Stomach (tissue), 9 donors: ENCODE measurements around the gene POU1F1. TPM values are rescaled to one million over a fixed set of nuclear protein-coding genes. Genes with fewer than 3 reads are reported as not detected.

Experiments used
- DNase-seq, 2 donors: peaks; one replicate each; pipeline versions ENCODE4 v3.0.0 to v3.0.0-alpha.2; 2013 to 2019
- H3K27ac ChIP-seq, 5 donors: fragments of 200-600 bp in 4 of 5; sonication (generic) in 4 of 5; one replicate each; pipeline ENCODE4 v1.5.1; 2013 to 2019; ENCODE audit warnings: mild to moderate bottlenecking in 1 of 5, moderate library complexity in 1 of 5
- H3K27me3 ChIP-seq, 3 donors: fragments of 200-600 bp; sonication (generic); one replicate each; pipeline ENCODE4 v1.5.1; 2017 to 2019; ENCODE audit warnings: mixed run types in 1 of 3
- H3K36me3 ChIP-seq, 4 donors: fragments of 200-600 bp; sonication (generic); 1 replicate in 3 of 4; 2 replicates in 1 of 4; pipeline ENCODE4 v1.5.1; 2016 to 2019
- H3K4me1 ChIP-seq, 4 donors: fragments of 200-600 bp; sonication (generic); one replicate each; pipeline ENCODE4 v1.5.1; 2016 to 2019
- H3K4me3 ChIP-seq, 4 donors: fragments of 200-600 bp; sonication (generic) in 3 of 4; one replicate each; pipeline ENCODE4 v1.5.1; 2016 to 2019; ENCODE audit warnings: mild to moderate bottlenecking in 1 of 4
- H3K9me3 ChIP-seq, 4 donors: fragments of 200-600 bp; sonication (generic); one replicate each; pipeline ENCODE4 v1.5.1; 2016 to 2019
- EP300 ChIP-seq: sonication (generic); formaldehyde crosslinking; IDR thresholded peaks from one replicate; pipeline ENCODE4 v1.6.1; 2017; ENCODE audit warnings: antibody characterized with exemption
- POLR2A ChIP-seq, 4 donors: fragments of 450-650 bp; IDR thresholded peaks; one replicate each; pipeline ENCODE4 v1.6.1; 2016; ENCODE audit warnings: antibody characterized with exemption in 4 of 4, control low read depth in 2 of 4, mild to moderate bottlenecking in 1 of 4, moderate library complexity in 1 of 4
- POLR2AphosphoS5 ChIP-seq, 3 donors: sonication (generic); formaldehyde crosslinking; IDR thresholded peaks; one replicate each; pipeline ENCODE4 v1.6.1; 2016; ENCODE audit warnings: antibody characterized with exemption in 3 of 3
- WGBS, 5 donors: extraction: QIAGEN DNeasy Blood & Tissue Kit in 3 of 5; methylation state at CpG; one replicate each; pipeline versions ENCODE4 v1.1.5 to v1.1.7; 2013 to 2018; 5-methylcytosine and 5-hydroxymethylcytosine counted together
- intact Hi-C: fragments of 100-400 bp; cut with DNase I; formaldehyde crosslinking; loops from one replicate; pipeline ENCODE4 v1.15.1; 2023; ENCODE audit warnings: low total_unique reads
- polyA plus RNA-seq, 3 donors: library from polyadenylated mRNA; stranded (reverse); fragments of 200-250 nt; gene quantifications; one replicate each; pipeline ENCODE4 v1.2.3, GENCODE V29; 2013
- total RNA-seq, 5 donors: library from RNA; depleted of rRNA; stranded (reverse); fragments of >200 nt; gene quantifications; one replicate each; pipeline versions ENCODE4 v1.1.0 to v1.2.3, GENCODE V29; 2014 to 2016
- TF ChIP-seq, protein P1 (sequence below), 7 experiments: fragments of 450-650 bp in 4 of 7; fragments of 200-600 bp in 3 of 7; sonication (generic) in 3 of 7; IDR thresholded peaks; one replicate each; pipeline ENCODE4 v1.5.1; 2016 to 2019; ENCODE audit warnings: antibody characterized with exemption in 7 of 7, control low read depth in 2 of 7, mild to moderate bottlenecking in 1 of 7
- donor health status: healthy with polysubstance abuse.
- donor health status: Bipolar disorder and iron deficiency.
- donor health status: healthy.

The POU1F1 gene
- total and polyA plus RNA-seq, 8 donors = not detected

DNA sequence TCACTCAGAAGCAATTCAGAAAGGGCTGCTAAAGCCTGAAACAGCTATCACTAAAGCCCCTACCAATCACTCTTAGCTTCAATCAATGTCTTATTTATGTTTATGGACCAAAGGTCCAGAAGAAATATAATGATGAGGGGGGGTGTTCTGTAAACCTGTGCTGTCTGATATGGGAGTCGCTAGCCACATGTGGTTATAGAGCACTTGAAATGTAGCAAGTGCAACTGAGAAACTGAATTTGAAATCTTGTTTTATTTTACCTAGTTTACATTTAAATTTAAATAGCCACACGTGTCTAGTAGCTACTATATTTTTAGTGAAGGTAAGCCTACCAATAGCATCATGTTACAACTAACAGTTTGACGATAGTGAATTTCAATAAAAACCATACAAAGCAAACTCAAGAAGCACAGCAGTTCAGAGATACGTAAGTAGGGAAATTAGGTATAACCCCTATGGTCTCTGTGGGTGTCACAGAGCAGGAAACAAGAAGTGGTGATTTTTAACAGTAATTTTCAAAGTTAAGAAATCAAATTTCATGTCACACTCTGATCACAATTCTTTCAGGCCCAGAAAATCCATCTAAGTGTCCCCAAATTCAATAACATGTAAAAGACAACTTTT lies 3.6 kb downstream of the POU1F1 start:
- H3K27me3 ChIP-seq = no peaks in the 10 kb centered on the region
- DNase-seq = no peak
- H3K9me3 ChIP-seq = no peaks in the 10 kb centered on the region
- no peak overlapping the region for H3K27ac ChIP-seq
- intact Hi-C loops = no loop called here
- H3K4me3 ChIP-seq = no peak overlapping the region
- 70 to 84% (median 81%) methylated on average over 4 of the region's 4 CpGs for WGBS, 5 donors
- H3K4me1 ChIP-seq = peaks cover 0 to 4% (median 0%) of the 10 kb centered on the region in 4 donors
- no peaks in the 10 kb centered on the region for H3K36me3 ChIP-seq
- TF ChIP-seq POLR2AphosphoS5 (IDR thresholded peaks at IDR 0.05) (no peak), EP300 (no peak), POLR2A (IDR thresholded peaks at IDR 0.05) (no peak)
- TF ChIP-seq, protein P1, sequence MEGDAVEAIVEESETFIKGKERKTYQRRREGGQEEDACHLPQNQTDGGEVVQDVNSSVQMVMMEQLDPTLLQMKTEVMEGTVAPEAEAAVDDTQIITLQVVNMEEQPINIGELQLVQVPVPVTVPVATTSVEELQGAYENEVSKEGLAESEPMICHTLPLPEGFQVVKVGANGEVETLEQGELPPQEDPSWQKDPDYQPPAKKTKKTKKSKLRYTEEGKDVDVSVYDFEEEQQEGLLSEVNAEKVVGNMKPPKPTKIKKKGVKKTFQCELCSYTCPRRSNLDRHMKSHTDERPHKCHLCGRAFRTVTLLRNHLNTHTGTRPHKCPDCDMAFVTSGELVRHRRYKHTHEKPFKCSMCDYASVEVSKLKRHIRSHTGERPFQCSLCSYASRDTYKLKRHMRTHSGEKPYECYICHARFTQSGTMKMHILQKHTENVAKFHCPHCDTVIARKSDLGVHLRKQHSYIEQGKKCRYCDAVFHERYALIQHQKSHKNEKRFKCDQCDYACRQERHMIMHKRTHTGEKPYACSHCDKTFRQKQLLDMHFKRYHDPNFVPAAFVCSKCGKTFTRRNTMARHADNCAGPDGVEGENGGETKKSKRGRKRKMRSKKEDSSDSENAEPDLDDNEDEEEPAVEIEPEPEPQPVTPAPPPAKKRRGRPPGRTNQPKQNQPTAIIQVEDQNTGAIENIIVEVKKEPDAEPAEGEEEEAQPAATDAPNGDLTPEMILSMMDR (IDR thresholded peaks at IDR 0.05) = no peak

DNA sequence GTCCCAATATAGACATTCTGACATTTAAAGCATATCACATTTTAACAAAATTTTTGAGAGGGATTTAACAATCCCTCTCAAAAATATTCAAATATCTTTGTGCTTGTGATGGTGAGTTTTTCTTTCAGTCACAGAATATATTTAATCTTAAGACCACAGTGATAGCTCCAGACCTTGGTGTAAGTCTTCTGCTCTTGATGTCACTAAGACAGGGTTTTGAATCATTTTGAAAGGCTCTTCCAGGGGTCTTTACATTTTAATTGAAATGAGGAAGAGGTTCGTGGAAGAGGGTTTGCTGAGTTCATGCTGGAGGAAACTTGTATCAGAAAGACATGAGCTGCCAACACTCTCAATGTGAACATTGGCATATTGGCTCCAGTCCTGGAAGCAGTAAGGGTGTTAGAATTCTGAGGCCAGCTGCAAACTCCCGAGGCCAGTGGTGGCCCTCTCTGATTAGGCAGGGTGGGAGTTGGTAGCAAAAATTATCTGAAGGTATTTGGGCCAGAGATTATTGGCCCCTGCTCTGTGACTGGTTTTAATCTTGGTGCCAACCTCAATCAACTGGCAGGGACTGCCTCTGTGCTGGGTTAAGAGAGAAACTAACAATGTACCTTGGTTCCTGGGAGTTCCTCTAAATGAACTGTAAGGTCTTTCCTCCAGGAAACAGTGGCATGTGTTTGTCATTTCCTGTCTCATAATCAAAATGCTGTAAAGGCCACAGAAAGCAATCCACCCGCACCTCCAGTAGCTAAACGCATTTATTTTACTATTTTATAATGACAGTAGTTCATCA lies 5.3 kb downstream of the POU1F1 start:
- Histone ChIP-seq H3K36me3 (no peaks in the 10 kb centered on the region), H3K27me3 (no peaks in the 10 kb centered on the region), H3K4me3 (no peak overlapping the region), H3K9me3 (no peaks in the 10 kb centered on the region), H3K27ac (no peak overlapping the region), H3K4me1 (peaks cover 0 to 4% (median 0%) of the 10 kb centered on the region in 4 donors)
- 29 to 50% (median 36%) methylated on average over 4 of the region's 4 CpGs for WGBS, 5 donors
- peak in 1 of 2 donors; percentile 9 for DNase-seq
- TF ChIP-seq POLR2A (IDR thresholded peaks at IDR 0.05) (no peak), EP300 (no peak), POLR2AphosphoS5 (IDR thresholded peaks at IDR 0.05) (no peak)
- TF ChIP-seq, protein P1 (IDR thresholded peaks at IDR 0.05) = no peak
- intact Hi-C loops = no loop called here

DNA sequence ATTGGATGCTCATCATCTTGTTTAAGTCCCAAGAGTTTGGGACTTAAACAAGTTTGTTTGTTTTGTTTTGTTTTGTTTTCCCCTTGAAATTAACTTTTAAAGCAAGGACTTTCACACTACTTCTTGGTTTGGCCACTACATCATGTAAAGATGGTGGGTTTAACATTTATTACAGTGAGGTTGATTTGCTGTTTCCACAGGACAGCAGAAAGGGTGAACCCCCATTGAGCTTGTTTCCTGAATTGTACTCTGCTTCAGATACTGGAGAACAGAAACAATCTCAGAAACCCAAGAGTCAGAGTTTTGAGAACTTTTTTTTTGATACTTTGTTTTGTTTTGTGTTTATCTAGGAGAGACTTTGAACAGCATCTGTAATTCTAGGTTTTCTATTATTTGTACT lies 6.7 kb downstream of the POU1F1 start:
- Histone ChIP-seq H3K36me3 (no peaks in the 10 kb centered on the region), H3K27me3 (no peaks in the 10 kb centered on the region), H3K9me3 (no peaks in the 10 kb centered on the region), H3K4me3 (no peak overlapping the region), H3K27ac (no peak overlapping the region), H3K4me1 (peaks cover 0 to 4% (median 0%) of the 10 kb centered on the region in 4 donors)
- no peak for TF ChIP-seq POLR2AphosphoS5 (IDR thresholded peaks at IDR 0.05)
- no peak for TF ChIP-seq EP300
- TF ChIP-seq, protein P1 (IDR thresholded peaks at IDR 0.05) = no peak
- no peak for TF ChIP-seq POLR2A (IDR thresholded peaks at IDR 0.05)
- intact Hi-C loops = no loop called here
- no peak for DNase-seq

DNA sequence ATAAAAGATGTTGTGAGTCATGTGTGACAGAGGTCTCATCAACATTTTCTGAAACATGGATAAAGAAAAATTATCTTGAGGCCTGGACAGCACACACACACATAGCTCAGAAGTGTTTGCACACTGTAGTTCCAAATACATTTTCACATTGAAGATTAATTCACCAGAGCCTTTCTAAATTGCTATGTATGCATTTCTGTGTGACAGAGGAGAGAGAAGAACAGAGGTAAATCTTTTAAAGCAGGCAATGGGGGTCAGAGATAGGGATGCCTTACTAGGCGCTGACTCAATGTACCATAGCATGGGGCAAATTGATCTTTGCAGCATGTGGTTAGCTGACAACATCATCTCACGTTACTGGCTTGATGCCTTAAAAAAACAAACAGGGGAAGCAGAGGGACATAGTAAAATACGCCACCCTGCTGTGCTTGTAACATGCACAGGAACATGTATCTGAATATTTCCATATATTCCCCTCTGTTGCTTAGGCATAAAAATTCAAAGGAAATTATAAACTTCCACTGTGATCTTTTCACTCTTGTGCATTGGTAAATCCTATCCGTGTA lies 7.7 kb downstream of the POU1F1 start:
- H3K27ac ChIP-seq = no peak overlapping the region
- WGBS, 5 donors = 61 to 73% (median 66%) methylated on average over 4 of the region's 4 CpGs
- no peaks in the 10 kb centered on the region for H3K27me3 ChIP-seq

More for the DNA sequence above, 7.7 kb downstream of the POU1F1 start:
- no peaks in the 10 kb centered on the region for H3K9me3 ChIP-seq
- peaks cover 0 to 4% (median 0%) of the 10 kb centered on the region in 4 donors for H3K4me1 ChIP-seq
- TF ChIP-seq POLR2A (IDR thresholded peaks at IDR 0.05) = no peak
- TF ChIP-seq POLR2AphosphoS5 (IDR thresholded peaks at IDR 0.05) = no peak
- TF ChIP-seq, protein P1 (IDR thresholded peaks at IDR 0.05) = no peak
- TF ChIP-seq EP300 = no peak
- H3K36me3 ChIP-seq = no peaks in the 10 kb centered on the region
- intact Hi-C loops = no loop called here
- DNase-seq = no peak
- H3K4me3 ChIP-seq = no peak overlapping the region
